HEK293 (cell line): ENCODE measurements around the gene EDC3.

Source experiments
- CTCF ChIP-seq: fragments of 450-650 bp; formaldehyde crosslinking; IDR thresholded peaks from 2 replicates; pipeline ENCODE4 v1.5.1; 2016; ENCODE audit warnings: missing biosample characterization, missing genetic modification characterization
- HOXA7 ChIP-seq: sonication (generic); formaldehyde crosslinking; IDR thresholded peaks from 2 replicates; pipeline ENCODE4 v1.8.1; 2022; ENCODE audit warnings: missing genetic modification reagents, borderline replicate concordance
- TRIM28 ChIP-seq: IDR thresholded peaks from 2 replicates; pipeline ENCODE4 v1.6.1; 2011; ENCODE audit warnings: low read length, control low read depth, borderline replicate concordance
- ZBTB20 ChIP-seq: fragments of 450-650 bp; formaldehyde crosslinking; IDR thresholded peaks from 2 replicates; pipeline ENCODE4 v1.5.1; 2016; ENCODE audit warnings: missing biosample characterization, missing genetic modification characterization
- ZFP41 ChIP-seq: fragments of 450-650 bp; formaldehyde crosslinking; IDR thresholded peaks from 2 replicates; pipeline ENCODE4 v1.5.1; 2016; ENCODE audit warnings: missing biosample characterization, missing genetic modification characterization, borderline replicate concordance
- ZNF146 ChIP-seq: fragments of 450-650 bp; formaldehyde crosslinking; IDR thresholded peaks from 2 replicates; pipeline ENCODE4 v1.5.1; 2016; ENCODE audit warnings: missing biosample characterization, missing genetic modification characterization
- ZNF610 ChIP-seq: fragments of 450-650 bp; formaldehyde crosslinking; IDR thresholded peaks from 2 replicates; pipeline ENCODE4 v1.5.1; 2016; ENCODE audit warnings: missing biosample characterization, missing genetic modification characterization, borderline replicate concordance
- ZNF629 ChIP-seq: fragments of 450-650 bp; formaldehyde crosslinking; IDR thresholded peaks from 2 replicates; pipeline ENCODE4 v1.5.1; 2017; ENCODE audit warnings: missing biosample characterization, missing genetic modification characterization
- TF ChIP-seq, protein P1 (sequence below): fragments of 450-650 bp; formaldehyde crosslinking; IDR thresholded peaks from 2 replicates; pipeline ENCODE4 v1.5.1; 2016; ENCODE audit warnings: missing biosample characterization, missing genetic modification characterization

DNA sequence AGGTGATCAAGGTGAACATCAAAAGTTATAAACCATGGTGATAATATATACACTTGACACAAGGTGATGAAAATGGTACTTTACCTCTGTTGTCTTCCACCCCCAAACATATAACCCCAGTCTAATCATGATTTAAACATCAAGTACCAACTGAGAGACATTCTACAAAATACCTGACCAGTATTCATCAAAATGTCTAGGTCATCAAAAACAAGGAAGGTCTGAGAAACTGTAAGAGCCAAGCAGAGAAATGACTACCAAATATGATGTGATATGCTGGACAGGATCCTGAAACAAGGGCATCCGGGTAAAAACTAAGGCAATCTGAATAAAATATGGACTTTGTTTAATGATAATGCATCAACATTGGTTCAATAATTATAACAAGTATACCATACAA is 27.8 kb downstream of the EDC3 start:
- TF ChIP-seq, protein P1, sequence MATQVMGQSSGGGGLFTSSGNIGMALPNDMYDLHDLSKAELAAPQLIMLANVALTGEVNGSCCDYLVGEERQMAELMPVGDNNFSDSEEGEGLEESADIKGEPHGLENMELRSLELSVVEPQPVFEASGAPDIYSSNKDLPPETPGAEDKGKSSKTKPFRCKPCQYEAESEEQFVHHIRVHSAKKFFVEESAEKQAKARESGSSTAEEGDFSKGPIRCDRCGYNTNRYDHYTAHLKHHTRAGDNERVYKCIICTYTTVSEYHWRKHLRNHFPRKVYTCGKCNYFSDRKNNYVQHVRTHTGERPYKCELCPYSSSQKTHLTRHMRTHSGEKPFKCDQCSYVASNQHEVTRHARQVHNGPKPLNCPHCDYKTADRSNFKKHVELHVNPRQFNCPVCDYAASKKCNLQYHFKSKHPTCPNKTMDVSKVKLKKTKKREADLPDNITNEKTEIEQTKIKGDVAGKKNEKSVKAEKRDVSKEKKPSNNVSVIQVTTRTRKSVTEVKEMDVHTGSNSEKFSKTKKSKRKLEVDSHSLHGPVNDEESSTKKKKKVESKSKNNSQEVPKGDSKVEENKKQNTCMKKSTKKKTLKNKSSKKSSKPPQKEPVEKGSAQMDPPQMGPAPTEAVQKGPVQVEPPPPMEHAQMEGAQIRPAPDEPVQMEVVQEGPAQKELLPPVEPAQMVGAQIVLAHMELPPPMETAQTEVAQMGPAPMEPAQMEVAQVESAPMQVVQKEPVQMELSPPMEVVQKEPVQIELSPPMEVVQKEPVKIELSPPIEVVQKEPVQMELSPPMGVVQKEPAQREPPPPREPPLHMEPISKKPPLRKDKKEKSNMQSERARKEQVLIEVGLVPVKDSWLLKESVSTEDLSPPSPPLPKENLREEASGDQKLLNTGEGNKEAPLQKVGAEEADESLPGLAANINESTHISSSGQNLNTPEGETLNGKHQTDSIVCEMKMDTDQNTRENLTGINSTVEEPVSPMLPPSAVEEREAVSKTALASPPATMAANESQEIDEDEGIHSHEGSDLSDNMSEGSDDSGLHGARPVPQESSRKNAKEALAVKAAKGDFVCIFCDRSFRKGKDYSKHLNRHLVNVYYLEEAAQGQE (tag by site-specific recombination), result no peak
- TF ChIP-seq CTCF (tag by site-specific recombination) (no peak), HOXA7 (CRISPR knock-in tag) (no peak), ZNF610 (tag by site-specific recombination) (no peak), ZBTB20 (tag by site-specific recombination) (no peak), ZNF629 (no peak), TRIM28 (no peak), ZNF146 (no peak), ZFP41 (tag by site-specific recombination) (no peak)
